ENCODE data around the gene CYP2A6. TPM values are rescaled to one million over a fixed set of nuclear protein-coding genes. Genes with fewer than 3 reads are reported as not detected.

The CYP2A6 gene
- total RNA-seq, 1 donor from 2014 or later, result not detected

DNA sequence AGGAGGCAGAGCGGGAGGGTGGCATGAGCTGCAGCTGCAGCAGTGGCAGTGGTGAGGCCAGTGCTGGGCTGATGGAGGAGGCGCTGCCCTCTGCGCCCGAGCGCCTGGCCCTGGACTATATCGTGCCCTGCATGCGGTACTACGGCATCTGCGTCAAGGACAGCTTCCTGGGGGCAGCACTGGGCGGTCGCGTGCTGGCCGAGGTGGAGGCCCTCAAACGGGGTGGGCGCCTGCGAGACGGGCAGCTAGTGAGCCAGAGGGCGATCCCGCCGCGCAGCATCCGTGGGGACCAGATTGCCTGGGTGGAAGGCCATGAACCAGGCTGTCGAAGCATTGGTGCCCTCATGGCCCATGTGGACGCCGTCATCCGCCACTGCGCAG, 49.3 kb downstream of the CYP2A6 start:
- H3K4me1 Mint-ChIP-seq (ENCODE audit: unreplicated experiment), result peaks cover 73% of the 10 kb centered on the region
- TF ChIP-seq, protein P1, sequence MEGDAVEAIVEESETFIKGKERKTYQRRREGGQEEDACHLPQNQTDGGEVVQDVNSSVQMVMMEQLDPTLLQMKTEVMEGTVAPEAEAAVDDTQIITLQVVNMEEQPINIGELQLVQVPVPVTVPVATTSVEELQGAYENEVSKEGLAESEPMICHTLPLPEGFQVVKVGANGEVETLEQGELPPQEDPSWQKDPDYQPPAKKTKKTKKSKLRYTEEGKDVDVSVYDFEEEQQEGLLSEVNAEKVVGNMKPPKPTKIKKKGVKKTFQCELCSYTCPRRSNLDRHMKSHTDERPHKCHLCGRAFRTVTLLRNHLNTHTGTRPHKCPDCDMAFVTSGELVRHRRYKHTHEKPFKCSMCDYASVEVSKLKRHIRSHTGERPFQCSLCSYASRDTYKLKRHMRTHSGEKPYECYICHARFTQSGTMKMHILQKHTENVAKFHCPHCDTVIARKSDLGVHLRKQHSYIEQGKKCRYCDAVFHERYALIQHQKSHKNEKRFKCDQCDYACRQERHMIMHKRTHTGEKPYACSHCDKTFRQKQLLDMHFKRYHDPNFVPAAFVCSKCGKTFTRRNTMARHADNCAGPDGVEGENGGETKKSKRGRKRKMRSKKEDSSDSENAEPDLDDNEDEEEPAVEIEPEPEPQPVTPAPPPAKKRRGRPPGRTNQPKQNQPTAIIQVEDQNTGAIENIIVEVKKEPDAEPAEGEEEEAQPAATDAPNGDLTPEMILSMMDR (IDR thresholded peaks at IDR 0.05), result no peak

DNA sequence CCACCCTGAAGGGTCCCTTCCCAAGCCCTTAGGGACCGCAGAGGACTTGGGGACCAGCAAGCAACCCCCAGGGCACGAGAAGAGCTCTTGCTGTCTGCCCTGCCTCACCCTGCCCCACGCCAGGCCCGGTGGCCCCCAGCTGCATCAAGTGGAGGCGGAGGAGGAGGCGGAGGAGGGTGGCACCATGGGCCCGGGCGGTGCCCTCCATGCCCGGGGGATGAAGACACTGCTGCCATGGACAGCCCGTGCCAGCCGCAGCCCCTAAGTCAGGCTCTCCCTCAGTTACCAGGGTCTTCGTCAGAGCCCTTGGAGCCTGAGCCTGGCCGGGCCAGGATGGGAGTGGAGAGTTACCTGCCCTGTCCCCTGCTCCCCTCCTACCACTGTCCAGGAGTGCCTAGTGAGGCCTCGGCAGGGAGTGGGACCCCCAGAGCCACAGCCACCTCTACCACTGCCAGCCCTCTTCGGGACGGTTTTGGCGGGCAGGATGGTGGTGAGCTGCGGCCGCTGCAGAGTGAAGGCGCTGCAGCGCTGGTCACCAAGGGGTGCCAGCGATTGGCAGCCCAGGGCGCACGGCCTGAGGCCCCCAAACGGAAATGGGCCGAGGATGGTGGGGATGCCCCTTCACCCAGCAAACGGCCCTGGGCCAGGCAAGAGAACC, 49.8 kb downstream of the CYP2A6 start:
- Mint-ChIP-seq H3K27me3 (ENCODE audit: unreplicated experiment) (no peaks in the 10 kb centered on the region), H3K9me3 (ENCODE audit: unreplicated experiment) (no peaks in the 10 kb centered on the region), H3K4me3 (ENCODE audit: unreplicated experiment) (peak overlapping the region; percentile 94), H3K27ac (ENCODE audit: unreplicated experiment) (peak overlapping the region; percentile 85), H3K4me1 (ENCODE audit: unreplicated experiment) (peaks cover 68% of the 10 kb centered on the region), H3K36me3 (ENCODE audit: unreplicated experiment) (peaks cover 14% of the 10 kb centered on the region)
- TF ChIP-seq, protein P1 (IDR thresholded peaks at IDR 0.05), result no peak
- DNase-seq (ENCODE audit: extremely low spot score, unreplicated experiment), result no peak

More for the DNA sequence above, 49.3 kb downstream of the CYP2A6 start:
- Mint-ChIP-seq H3K36me3 (ENCODE audit: unreplicated experiment) (peaks cover 14% of the 10 kb centered on the region), H3K27ac (ENCODE audit: unreplicated experiment) (peak overlapping the region; percentile 14), H3K27me3 (ENCODE audit: unreplicated experiment) (no peaks in the 10 kb centered on the region), H3K4me3 (ENCODE audit: unreplicated experiment) (peak overlapping the region; percentile 94), H3K9me3 (ENCODE audit: unreplicated experiment) (no peaks in the 10 kb centered on the region)
- no peak for DNase-seq (ENCODE audit: extremely low spot score, unreplicated experiment)

DNA sequence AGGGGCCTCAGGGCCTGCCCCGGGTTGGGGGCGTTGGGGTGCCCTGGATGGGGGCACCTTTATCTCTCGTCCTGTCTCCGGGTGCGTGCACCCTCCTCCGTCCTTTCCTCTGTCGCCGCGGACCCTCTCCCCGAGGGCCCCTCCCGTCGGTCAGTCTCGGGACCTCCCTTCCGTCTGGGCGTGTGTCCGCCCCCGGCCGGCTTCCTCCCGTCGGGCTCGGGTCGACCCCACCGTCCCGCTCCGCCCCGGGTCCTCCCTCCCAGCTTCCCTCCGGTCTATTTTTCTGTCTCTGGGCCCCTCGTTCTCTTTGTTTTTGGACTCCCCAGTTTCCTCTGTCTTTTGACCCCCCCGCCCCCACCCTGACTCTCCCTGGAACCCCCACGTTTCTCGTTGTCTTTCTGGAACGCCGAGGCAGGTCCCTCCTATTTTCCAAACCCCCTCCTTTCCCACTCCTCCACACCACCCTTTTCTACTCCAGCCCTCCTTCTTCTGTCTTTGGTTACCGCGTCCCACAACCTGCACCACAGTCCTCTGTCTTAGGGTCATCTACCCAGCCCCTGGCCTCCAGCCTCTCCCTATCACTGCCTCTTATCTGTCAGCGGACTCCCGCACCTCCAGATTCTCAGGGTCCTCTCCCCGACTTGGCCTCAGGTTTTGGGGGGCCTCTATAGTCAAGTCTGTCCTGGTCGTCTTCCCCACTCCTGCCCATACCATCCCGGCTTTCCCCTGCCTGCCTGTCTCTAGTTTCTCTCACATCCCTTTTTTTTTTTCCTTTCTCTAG, 50.5 kb downstream of the CYP2A6 start:
- TF ChIP-seq, protein P1 (IDR thresholded peaks at IDR 0.05), result no peak
- Mint-ChIP-seq H3K9me3 (ENCODE audit: unreplicated experiment) (no peaks in the 10 kb centered on the region), H3K36me3 (ENCODE audit: unreplicated experiment) (peaks cover 14% of the 10 kb centered on the region), H3K4me1 (ENCODE audit: unreplicated experiment) (peaks cover 61% of the 10 kb centered on the region), H3K27ac (ENCODE audit: unreplicated experiment) (peak overlapping the region; percentile 85), H3K4me3 (ENCODE audit: unreplicated experiment) (peak overlapping the region; percentile 94), H3K27me3 (ENCODE audit: unreplicated experiment) (no peaks in the 10 kb centered on the region)
- DNase-seq (ENCODE audit: extremely low spot score, unreplicated experiment), result no peak

DNA sequence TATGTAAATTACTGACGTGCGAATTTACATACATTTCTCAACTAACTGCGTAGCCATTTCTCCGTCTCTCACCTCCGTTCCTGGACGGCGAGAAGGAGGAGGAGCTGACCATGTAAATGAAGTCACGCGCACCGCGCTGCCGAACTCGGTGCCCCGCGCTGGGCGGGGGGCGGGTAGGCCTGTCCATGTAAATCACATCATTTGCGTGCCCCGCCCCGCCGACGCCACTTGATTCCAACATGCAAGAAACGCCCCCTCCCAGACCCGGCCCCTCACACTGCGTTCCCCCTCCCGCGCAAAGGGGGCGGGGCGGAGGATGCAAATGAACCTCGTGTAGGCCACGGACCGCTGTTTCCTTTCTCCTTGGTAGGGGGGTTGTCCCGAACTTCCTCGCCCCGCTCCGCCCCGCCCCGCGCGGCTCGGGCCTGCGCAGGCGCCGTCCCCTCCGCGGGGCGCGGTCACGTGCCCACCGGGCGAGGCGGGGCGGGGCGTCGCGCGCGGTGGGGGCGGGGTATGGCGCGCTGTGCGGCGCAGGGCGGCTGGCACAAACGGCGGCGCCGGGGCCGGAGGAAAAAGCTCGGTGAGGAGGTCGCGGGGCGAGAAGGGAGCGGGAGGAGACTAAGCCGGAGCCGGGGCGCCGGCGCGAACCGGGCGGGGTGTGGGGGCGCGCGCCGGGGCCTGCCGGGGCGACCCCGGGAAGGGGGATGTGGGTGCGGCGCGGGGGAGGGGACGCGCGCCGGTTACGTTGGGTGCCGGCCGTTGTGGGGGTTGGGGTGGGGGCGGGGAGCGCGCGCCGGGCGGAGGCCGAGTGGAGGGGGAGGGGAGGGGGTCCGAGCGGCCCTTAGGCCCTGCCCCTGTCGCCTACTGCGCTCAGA, 51.3 kb downstream of the CYP2A6 start, which contains the start of gene EGLN2:
Gene EGLN2, plus strand, starts transcription at position 509 of the 875 bp plus-strand sequence. CDS start 1,382 bp downstream, outside the sequence.
- Mint-ChIP-seq H3K9me3 (ENCODE audit: unreplicated experiment) (no peaks in the 10 kb centered on the region), H3K27me3 (ENCODE audit: unreplicated experiment) (no peaks in the 10 kb centered on the region), H3K36me3 (ENCODE audit: unreplicated experiment) (peaks cover 9% of the 10 kb centered on the region), H3K4me3 (ENCODE audit: unreplicated experiment) (peak within 1 kb of the TSS; percentile 96), H3K4me1 (ENCODE audit: unreplicated experiment) (peaks cover 53% of the 10 kb centered on the region), H3K27ac (ENCODE audit: unreplicated experiment) (peak within 1 kb of the TSS; percentile 97)
- DNase-seq (ENCODE audit: extremely low spot score, unreplicated experiment), result peak; percentile 100
- TF ChIP-seq, protein P1 (IDR thresholded peaks at IDR 0.05), result no peak

Measured in osteocyte (in vitro differentiated cells).